Liver (tissue), 3 donors: ENCODE data around the gene RINT1.
"Not testable (repeated sequence)": the region's sequence is repeated elsewhere in the genome, so short reads cannot be mapped to it uniquely, and the experiment has no call there.

ENCODE experiments used
- CTCF ChIP-seq: fragments of 150-350 bp; IDR thresholded peaks from 2 replicates; pipeline ENCODE4 v1.5.1; 2017; ENCODE audit warnings: improper control_type of control experiment, low read depth, low read length; ENCODE audit not compliant: missing input control
- GABPA ChIP-seq, 2 donors: IDR thresholded peaks in 1 of 2; conservative IDR thresholded peaks in 1 of 2; 2 replicates each; pipeline ENCODE4 v1.6.1; 2016; ENCODE audit warnings: antibody characterized with exemption in 2 of 2, mild to moderate bottlenecking in 1 of 2, moderate library complexity in 1 of 2
- HNF4A ChIP-seq, 2 donors: conservative IDR thresholded peaks; 2 replicates each; pipeline ENCODE4 v1.6.1; 2016; ENCODE audit warnings: antibody characterized with exemption in 2 of 2, mild to moderate bottlenecking in 2 of 2
- REST ChIP-seq: IDR thresholded peaks from 2 replicates; pipeline ENCODE4 v1.6.1; 2016; ENCODE audit warnings: antibody characterized with exemption, mild to moderate bottlenecking
- donor health status: healthy.
- donor health status: healthy.

DNA sequence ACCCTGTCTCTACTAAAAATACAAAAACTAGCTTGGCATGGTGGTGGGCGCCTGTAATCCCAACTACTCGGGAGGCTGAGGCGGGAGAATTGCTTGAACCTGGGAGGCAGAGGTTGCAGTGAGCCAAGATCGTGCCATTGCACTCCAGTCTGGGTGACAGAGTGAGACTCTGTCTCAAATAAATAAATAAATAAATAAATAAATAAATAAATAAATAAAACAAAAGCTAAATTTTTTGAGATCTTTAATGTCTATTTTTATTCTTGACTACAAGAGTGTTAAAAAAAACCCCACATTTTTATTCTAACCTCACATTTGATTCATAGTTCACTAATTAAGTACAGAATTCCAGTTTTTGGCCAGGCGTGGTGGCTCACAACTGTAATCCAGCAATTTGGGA, 4.3 kb upstream of the RINT1 start:
- TF ChIP-seq REST; GABPA (IDR thresholded peaks at IDR 0.05 in 1 of 2, conservative IDR thresholded peaks at IDR 0.05 in 1 of 2); CTCF; HNF4A (conservative IDR thresholded peaks at IDR 0.05): not testable (repeated sequence)
